Stomach smooth muscle (tissue), 2 donors: ENCODE measurements around the gene PTGES3.

Experiments
- H3K27ac ChIP-seq: one replicate; pipeline ENCODE4 v1.7.0; 2013; ENCODE audit warnings: mild to moderate bottlenecking, low read length, inconsistent platforms
- H3K27me3 ChIP-seq, 2 donors: one replicate each; pipeline ENCODE4 v1.7.0; 2013; ENCODE audit warnings: low read length in 2 of 2; ENCODE audit not compliant: insufficient read depth in 2 of 2, control insufficient read depth in 1 of 2
- H3K36me3 ChIP-seq, 2 donors: one replicate each; pipeline ENCODE4 v1.7.0; 2013; ENCODE audit warnings: low read length in 2 of 2; ENCODE audit not compliant: control insufficient read depth in 2 of 2, insufficient read depth in 2 of 2
- H3K4me1 ChIP-seq: one replicate; pipeline ENCODE4 v1.7.0; 2013; ENCODE audit warnings: low read length; ENCODE audit not compliant: control insufficient read depth, insufficient read depth
- H3K4me3 ChIP-seq, 2 donors: one replicate each; pipeline ENCODE4 v1.7.0; 2013; ENCODE audit warnings: low read length in 2 of 2
- H3K9ac ChIP-seq, 2 donors: one replicate each; pipeline ENCODE4 v1.7.0; 2013; ENCODE audit warnings: low read length in 2 of 2, mild to moderate bottlenecking in 1 of 2
- H3K9me3 ChIP-seq, 2 donors: one replicate each; pipeline ENCODE4 v1.7.0; 2013; ENCODE audit warnings: low read length in 2 of 2; ENCODE audit not compliant: control insufficient read depth in 2 of 2
- donor health status: healthy.
- donor health status: Pancreatic carcinoma.

The PTGES3 gene

DNA sequence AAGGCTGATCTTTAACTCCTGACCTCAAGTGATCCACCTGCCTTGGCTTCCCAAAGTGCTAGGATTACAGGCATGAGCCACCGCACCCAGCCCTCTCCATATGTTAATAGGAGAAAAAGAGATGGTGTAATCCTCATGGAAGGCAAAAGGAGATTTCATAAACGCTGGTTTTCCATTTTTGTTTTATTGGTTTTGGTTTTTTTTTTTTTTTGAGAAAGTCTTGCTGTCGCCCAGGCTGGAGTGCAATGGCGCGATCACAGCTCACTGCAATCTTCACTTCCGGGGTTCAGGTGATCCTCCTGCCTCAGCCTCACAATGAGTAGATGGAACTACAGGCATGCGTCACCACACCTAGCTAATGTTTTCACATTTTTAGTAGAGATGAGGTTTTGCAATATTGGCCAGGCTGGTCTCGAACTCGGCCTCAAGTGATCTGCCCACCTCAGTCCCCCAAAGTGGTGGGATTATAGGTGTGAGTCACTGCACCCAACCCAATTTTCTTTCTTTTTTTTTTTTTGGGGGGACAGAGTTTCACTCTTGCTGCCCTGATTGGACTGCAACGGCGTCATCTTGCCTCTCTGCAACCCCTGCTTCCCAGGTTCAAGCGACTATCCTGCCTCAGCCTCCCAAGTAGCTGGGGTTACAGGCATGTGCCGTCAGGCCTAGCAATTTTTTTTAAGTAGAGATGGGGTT, 8.1 kb downstream of the PTGES3 start:
- H3K36me3 ChIP-seq = peaks cover 2 to 7% of the 10 kb centered on the region in 2 donors
- H3K9ac ChIP-seq = no peak overlapping the region
- no peak overlapping the region for H3K4me3 ChIP-seq
- H3K9me3 ChIP-seq = no peaks in the 10 kb centered on the region
- H3K27ac ChIP-seq = no peak overlapping the region
- H3K4me1 ChIP-seq = peaks cover 19% of the 10 kb centered on the region
- no peaks in the 10 kb centered on the region for H3K27me3 ChIP-seq

DNA sequence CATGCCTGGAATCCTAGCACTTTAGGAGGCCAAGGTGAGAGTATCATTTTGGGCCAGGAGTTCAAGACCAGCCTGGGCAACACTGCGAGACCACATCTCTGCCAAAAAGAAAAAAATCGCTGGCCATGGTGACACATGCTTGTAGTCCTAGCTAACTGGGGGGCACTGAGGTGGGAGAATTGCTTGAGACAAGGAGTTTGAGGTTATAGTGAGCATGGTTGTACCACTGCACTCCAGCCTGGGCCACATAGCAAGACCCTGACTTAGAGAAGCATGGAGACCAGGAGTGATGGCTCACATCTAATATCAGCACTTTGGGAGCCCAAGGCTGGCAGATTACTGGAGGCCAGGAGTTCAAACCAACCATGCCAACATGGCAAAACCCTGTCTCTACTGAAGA, 9.2 kb downstream of the PTGES3 start:
- no peaks in the 10 kb centered on the region for H3K9me3 ChIP-seq
- H3K27me3 ChIP-seq = no peaks in the 10 kb centered on the region
- H3K36me3 ChIP-seq = peaks cover 3 to 5% of the 10 kb centered on the region in 2 donors
- H3K27ac ChIP-seq = no peak overlapping the region
- peaks cover 15% of the 10 kb centered on the region for H3K4me1 ChIP-seq
- no peak overlapping the region for H3K4me3 ChIP-seq
- H3K9ac ChIP-seq = no peak overlapping the region

DNA sequence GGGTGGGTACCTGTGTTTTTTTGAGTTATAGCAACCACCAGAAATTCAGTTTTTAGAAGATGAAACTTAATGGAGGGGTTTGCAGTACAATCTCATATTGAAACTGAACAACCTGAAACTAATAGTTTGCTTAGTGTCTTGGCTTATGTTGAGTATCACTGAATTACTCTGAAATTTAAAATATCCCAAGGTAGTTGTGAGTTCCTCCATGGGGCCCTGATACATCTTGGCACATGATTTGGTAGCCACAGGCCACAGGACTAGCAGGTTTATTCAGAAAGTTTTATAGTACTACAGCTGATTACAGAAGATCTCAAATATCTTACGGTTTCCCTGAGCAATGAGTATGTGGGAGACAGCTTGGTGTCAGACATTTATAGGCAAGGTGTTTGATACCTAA, 10.4 kb downstream of the PTGES3 start:
- peaks cover 12% of the 10 kb centered on the region for H3K4me1 ChIP-seq
- H3K27ac ChIP-seq = no peak overlapping the region

DNA sequence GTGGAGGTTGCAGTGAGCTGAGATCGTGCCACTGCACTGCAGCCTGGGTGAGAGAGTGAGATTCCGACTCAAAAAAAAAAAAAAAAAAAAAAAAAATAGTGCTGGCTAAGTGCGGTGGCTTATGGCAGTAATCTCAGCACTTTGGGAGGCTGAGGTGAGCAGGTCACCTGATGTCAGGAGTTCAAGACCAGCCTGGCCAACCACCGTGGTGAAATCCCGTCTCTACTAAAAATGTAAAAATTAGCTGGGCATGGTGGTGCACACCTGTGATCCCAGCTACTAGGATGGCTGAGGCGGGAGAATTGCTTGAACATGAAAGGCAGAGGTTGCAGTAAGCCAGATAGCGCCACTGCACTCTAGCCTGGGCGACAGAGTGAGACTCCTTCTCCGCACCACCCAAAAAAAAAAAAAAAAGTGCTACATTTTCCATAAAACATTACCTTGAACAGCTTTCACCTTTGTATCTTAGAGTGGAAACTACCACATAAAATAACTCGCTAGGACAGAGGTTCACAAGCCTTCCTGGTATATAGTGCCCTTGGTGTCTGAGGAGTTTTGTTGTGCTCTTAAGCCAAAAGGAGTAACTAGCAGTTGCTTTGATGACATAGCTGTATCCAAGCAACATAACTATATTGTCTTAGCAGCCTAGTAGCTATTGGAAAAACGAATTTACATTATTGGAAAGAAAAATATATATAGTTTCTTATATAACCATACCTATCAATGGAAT, 11.1 kb downstream of the PTGES3 start:
- Histone ChIP-seq H3K4me3 (no peak overlapping the region), H3K36me3 (peaks cover 5 to 8% of the 10 kb centered on the region in 2 donors), H3K27ac (no peak overlapping the region), H3K27me3 (no peaks in the 10 kb centered on the region), H3K4me1 (peaks cover 12% of the 10 kb centered on the region), H3K9me3 (no peaks in the 10 kb centered on the region), H3K9ac (no peak overlapping the region)

More for the DNA sequence above, 10.4 kb downstream of the PTGES3 start:
- Histone ChIP-seq H3K27me3 (no peaks in the 10 kb centered on the region), H3K4me3 (no peak overlapping the region), H3K9ac (no peak overlapping the region), H3K36me3 (peaks cover 3 to 5% of the 10 kb centered on the region in 2 donors), H3K9me3 (no peaks in the 10 kb centered on the region)

DNA sequence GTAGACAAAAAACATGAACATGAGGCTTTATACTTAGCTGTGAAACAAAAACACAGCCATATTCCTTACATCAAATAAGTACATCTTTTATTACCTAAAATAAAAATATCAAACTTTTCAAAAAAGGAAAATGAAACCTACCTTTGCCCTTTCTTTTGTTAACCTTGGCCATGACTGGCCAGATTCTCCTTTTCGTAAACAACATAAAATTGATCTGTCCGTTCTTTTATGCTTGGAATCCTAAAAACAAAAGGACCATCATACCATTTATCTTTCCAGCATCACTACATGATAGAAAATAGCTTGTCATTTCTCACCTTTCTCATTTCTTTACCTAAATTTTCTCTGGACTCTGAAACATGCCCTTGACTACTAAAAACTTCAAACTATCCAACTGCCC, 16.5 kb downstream of the PTGES3 start:
- peaks cover 7% of the 10 kb centered on the region for H3K4me1 ChIP-seq
- peaks cover 17 to 31% of the 10 kb centered on the region in 2 donors for H3K36me3 ChIP-seq
- H3K9me3 ChIP-seq = no peaks in the 10 kb centered on the region
- H3K4me3 ChIP-seq = no peak overlapping the region
- no peak overlapping the region for H3K27ac ChIP-seq
- H3K9ac ChIP-seq = no peak overlapping the region
- H3K27me3 ChIP-seq = no peaks in the 10 kb centered on the region

DNA sequence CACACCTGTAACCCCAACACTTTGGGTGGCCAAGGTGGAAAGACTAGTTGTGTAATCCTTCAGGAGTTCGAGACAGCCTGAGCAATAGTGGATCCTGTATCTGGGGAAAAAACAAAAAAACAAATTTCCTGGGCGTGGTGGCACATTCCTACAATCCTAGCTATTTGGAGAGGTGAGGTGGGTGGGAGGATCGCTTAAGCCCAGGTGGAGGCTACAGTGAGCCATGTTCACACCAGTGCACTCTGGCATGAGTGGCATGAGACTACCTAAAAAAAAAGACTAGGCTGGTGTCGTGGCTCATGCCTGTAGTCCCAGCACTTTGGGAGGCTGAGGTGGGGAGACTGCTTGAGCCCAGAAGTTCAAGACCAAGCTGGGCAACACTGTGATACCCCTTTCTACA, 17.2 kb downstream of the PTGES3 start:
- Histone ChIP-seq H3K27ac (no peak overlapping the region), H3K9me3 (no peaks in the 10 kb centered on the region), H3K9ac (no peak overlapping the region), H3K4me3 (no peak overlapping the region), H3K27me3 (no peaks in the 10 kb centered on the region), H3K4me1 (peaks cover 7% of the 10 kb centered on the region), H3K36me3 (peaks cover 17 to 31% of the 10 kb centered on the region in 2 donors)

DNA sequence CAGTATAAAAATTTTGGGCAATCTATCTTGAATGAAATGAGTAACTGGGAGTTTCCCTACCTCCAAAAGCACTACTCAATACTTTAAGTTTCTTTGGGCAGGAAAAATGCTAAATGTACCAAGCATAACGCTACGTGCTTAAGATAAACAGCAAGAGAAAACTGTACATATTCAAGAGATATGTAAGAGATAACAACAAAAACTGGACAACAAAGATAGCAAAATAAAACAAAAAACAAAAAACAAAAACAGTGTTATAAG, 20.0 kb downstream of the PTGES3 start:
- Histone ChIP-seq H3K36me3 (peaks cover 15 to 41% of the 10 kb centered on the region in 2 donors), H3K4me1 (peaks cover 2% of the 10 kb centered on the region), H3K27me3 (no peaks in the 10 kb centered on the region), H3K9ac (no peak overlapping the region), H3K27ac (no peak overlapping the region), H3K4me3 (no peak overlapping the region), H3K9me3 (no peaks in the 10 kb centered on the region)

DNA sequence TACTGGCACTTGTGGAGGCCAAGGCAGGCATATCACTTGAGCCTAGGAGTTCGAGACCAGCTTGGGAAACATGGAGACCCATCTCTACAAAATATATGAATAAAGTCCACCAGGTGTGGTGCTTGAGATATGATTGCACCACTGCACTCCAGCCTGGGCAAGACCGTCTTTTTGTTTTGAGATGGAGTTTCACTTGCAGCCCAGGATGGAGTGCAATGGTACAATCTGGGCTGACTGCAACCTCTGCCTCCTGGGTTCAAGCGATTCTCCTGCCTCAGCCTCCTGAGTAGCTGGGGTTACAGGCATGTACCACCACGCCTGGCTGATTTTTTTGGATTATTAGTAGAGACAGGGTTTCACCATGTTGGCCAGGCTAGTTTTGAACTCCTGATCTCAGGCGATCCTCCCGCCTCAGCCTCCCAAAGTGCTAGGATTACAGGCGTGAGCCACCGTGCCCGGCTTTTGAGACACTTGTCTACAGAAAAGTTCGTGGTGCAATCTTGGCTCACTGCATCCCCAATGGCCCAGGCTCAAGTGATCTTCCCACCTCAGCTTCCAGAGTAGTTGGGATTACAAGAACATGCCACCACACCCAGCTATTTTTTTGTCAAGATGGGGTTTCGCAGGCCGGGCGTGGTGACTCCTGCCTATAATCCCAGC, 26.0 kb downstream of the PTGES3 start:
- H3K4me3 ChIP-seq = no peak overlapping the region
- H3K27ac ChIP-seq = no peak overlapping the region
- no peaks in the 10 kb centered on the region for H3K9me3 ChIP-seq
- H3K36me3 ChIP-seq = peaks cover 2 to 10% of the 10 kb centered on the region in 2 donors
- no peak overlapping the region for H3K9ac ChIP-seq
- no peaks in the 10 kb centered on the region for H3K27me3 ChIP-seq
- H3K4me1 ChIP-seq = no peaks in the 10 kb centered on the region

DNA sequence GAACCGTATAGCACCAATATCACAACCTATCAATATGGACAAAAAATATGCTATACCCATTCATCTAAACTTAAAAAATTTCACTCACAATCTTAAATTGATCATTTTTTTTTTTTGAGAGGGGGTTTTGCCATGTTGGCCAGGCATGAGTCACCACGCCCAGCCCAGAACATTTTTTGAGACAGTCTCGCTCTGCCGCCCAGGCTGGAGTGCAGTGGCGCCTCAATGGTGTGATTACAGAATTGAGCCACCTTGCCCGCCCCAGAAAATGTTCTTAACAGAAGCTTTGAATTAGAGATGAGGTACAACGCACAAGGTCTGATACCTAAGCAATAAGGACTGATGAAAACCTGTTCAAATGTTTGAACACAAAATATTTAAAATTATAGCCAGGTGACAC, 26.5 kb downstream of the PTGES3 start:
- no peak overlapping the region for H3K4me3 ChIP-seq
- H3K36me3 ChIP-seq = peaks cover 2 to 10% of the 10 kb centered on the region in 2 donors
- no peaks in the 10 kb centered on the region for H3K4me1 ChIP-seq

DNA sequence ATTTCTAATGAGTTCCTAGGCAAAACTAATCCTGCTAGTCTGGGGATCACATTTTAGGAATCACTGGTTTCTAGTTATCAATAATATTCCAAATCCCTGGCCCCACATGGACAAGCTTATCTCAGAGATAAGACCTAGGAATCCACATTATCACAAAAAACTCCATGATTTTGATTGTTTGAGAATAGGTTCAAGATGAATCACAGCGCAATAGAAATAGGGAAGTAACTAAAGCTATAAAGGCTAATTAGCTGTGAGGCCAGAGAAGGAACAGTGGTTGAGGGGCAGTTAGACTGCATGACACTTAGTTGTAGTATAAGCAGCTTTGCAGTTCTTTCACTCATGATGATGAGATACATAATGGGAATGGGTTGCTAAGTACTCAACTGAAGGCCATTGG, 29.2 kb downstream of the PTGES3 start:
- no peak overlapping the region for H3K4me3 ChIP-seq
- H3K27me3 ChIP-seq = no peaks in the 10 kb centered on the region
- H3K9me3 ChIP-seq = no peaks in the 10 kb centered on the region
- H3K4me1 ChIP-seq = no peaks in the 10 kb centered on the region
- peaks cover 0 to 2% of the 10 kb centered on the region in 2 donors for H3K36me3 ChIP-seq
- H3K9ac ChIP-seq = no peak overlapping the region
- no peak overlapping the region for H3K27ac ChIP-seq

More for the DNA sequence above, 26.5 kb downstream of the PTGES3 start:
- Histone ChIP-seq H3K27me3 (no peaks in the 10 kb centered on the region), H3K9me3 (no peaks in the 10 kb centered on the region), H3K27ac (no peak overlapping the region), H3K9ac (no peak overlapping the region)
